GM23338 (cell line): ENCODE results near the gene DLL4. TPM values are rescaled to one million over a fixed set of nuclear protein-coding genes. Genes with fewer than 3 reads are reported as not detected.

Source experiments
- ATAC-seq: fragments of 200-7000 bp; cut with Tn5 transposase; 3 replicates; pipeline ENCODE4 v1.9.1; 2020
- DNase-seq: peaks from one replicate; pipeline ENCODE4 v3.0.0-alpha.2; 2015; ENCODE audit warnings: low spot score
- H2AFZ ChIP-seq: fragments of 200-600 bp; sonication (generic); 2 replicates; pipeline ENCODE4 v1.8.0; 2016; ENCODE audit warnings: antibody characterized with exemption, mild to moderate bottlenecking, moderate library complexity
- H3F3A ChIP-seq: fragments of 200-600 bp; sonication (generic); replicated peaks from 2 replicates; pipeline ENCODE4 v1.8.0; 2017; ENCODE audit warnings: antibody characterized with exemption, mixed run types, low read depth
- H3K27ac ChIP-seq: fragments of 200-600 bp; sonication (generic); 2 replicates; pipeline ENCODE4 v1.6.1; 2016; ENCODE audit warnings: low read depth
- H3K27me3 ChIP-seq: fragments of 200-600 bp; sonication (generic); 2 replicates; pipeline ENCODE4 v1.8.0; 2016; ENCODE audit warnings: mild to moderate bottlenecking, mixed run types, moderate library complexity; ENCODE audit not compliant: insufficient read depth
- H3K36me3 ChIP-seq: fragments of 200-600 bp; sonication (generic); 2 replicates; pipeline ENCODE4 v1.8.0; 2016; ENCODE audit warnings: mild to moderate bottlenecking; ENCODE audit not compliant: insufficient read depth
- H3K4me1 ChIP-seq: fragments of 200-600 bp; sonication (generic); 2 replicates; pipeline ENCODE4 v1.8.0; 2016; ENCODE audit warnings: mild to moderate bottlenecking, moderate library complexity; ENCODE audit not compliant: insufficient read depth
- H3K4me2 ChIP-seq: fragments of 200-600 bp; sonication (generic); 2 replicates; pipeline ENCODE4 v1.7.1; 2017; ENCODE audit warnings: mixed run types
- H3K4me3 ChIP-seq: fragments of 200-600 bp; sonication (generic); 2 replicates; pipeline ENCODE4 v1.6.1; 2016; ENCODE audit warnings: mixed run types
- H3K79me2 ChIP-seq: fragments of 200-600 bp; sonication (generic); replicated peaks from 2 replicates; pipeline ENCODE4 v1.8.0; 2017; ENCODE audit warnings: mild to moderate bottlenecking; ENCODE audit not compliant: insufficient read depth
- H3K9me2 ChIP-seq: fragments of 200-600 bp; sonication (generic); 2 replicates; pipeline ENCODE4 v1.8.0; 2017; ENCODE audit not compliant: insufficient read depth
- H4K20me1 ChIP-seq: fragments of 200-600 bp; sonication (generic); replicated peaks from 2 replicates; pipeline ENCODE4 v1.8.0; 2017; ENCODE audit warnings: mild to moderate bottlenecking; ENCODE audit not compliant: insufficient read depth
- H3K27ac Mint-ChIP-seq: 2 replicates; pipeline ENCODE4 v1.8.0; 2020; ENCODE audit warnings: inconsistent platforms, mild to moderate bottlenecking, moderate library complexity, mixed read lengths
- H3K27me3 Mint-ChIP-seq: 3 replicates; pipeline ENCODE4 v1.8.0; 2022; ENCODE audit warnings: low read depth, mild to moderate bottlenecking, moderate library complexity, mixed read lengths, inconsistent platforms; ENCODE audit not compliant: insufficient read depth, poor library complexity
- H3K36me3 Mint-ChIP-seq: 3 replicates; pipeline ENCODE4 v1.8.0; 2021; ENCODE audit warnings: low read depth, mild to moderate bottlenecking, inconsistent platforms, moderate library complexity, mixed read lengths
- H3K4me1 Mint-ChIP-seq: 3 replicates; pipeline ENCODE4 v1.8.0; 2020; ENCODE audit warnings: mild to moderate bottlenecking, inconsistent platforms, mixed read lengths
- H3K4me3 Mint-ChIP-seq: 3 replicates; pipeline ENCODE4 v1.8.0; 2021; ENCODE audit warnings: moderate library complexity, mild to moderate bottlenecking, inconsistent platforms, mixed read lengths
- H3K9me3 Mint-ChIP-seq: 3 replicates; pipeline ENCODE4 v1.8.0; 2020; ENCODE audit warnings: moderate library complexity, mild to moderate bottlenecking, inconsistent platforms, mixed read lengths
- CTCF ChIP-seq, 2 experiments: fragments of 200-600 bp in 1 of 2; sonication (generic) in 1 of 2; conservative IDR thresholded peaks; 2 replicates each; pipeline versions ENCODE4 v1.5.1 to v1.6.1; 2016 to 2017; ENCODE audit warnings: antibody characterized with exemption in 2 of 2, low read depth in 2 of 2, mild to moderate bottlenecking in 2 of 2, moderate library complexity in 1 of 2
- ETS1 ChIP-seq: IDR thresholded peaks from 2 replicates; pipeline ENCODE4 v1.6.1; 2016; ENCODE audit warnings: antibody characterized with exemption
- EZH2phosphoT487 ChIP-seq: fragments of 200-600 bp; sonication (generic); IDR thresholded peaks from one replicate; pipeline ENCODE4 v1.8.1; 2018; ENCODE audit warnings: antibody characterized with exemption; ENCODE audit not compliant: unreplicated experiment
- JUNB ChIP-seq: IDR thresholded peaks from one replicate; pipeline ENCODE4 v1.6.1; 2016; ENCODE audit warnings: antibody characterized with exemption; ENCODE audit not compliant: unreplicated experiment
- NANOG ChIP-seq: IDR thresholded peaks from 2 replicates; pipeline ENCODE4 v1.6.1; 2016; ENCODE audit warnings: antibody characterized with exemption, borderline replicate concordance
- POLR2AphosphoS5 ChIP-seq: IDR thresholded peaks from 2 replicates; pipeline ENCODE4 v1.6.1; 2016; ENCODE audit warnings: antibody characterized with exemption, low read depth
- STAT1 ChIP-seq: IDR thresholded peaks from one replicate; pipeline ENCODE4 v1.6.1; 2016; ENCODE audit warnings: antibody characterized with exemption; ENCODE audit not compliant: unreplicated experiment
- polyA plus RNA-seq: library from polyadenylated mRNA; unstranded; fragments of >200 nt; fragmentation: Nextera tagmentation; extraction: Ambion mirVana; gene quantifications from 2 replicates; pipeline ENCODE4 v1.2.1, GENCODE V29; 2016
- total RNA-seq: library from RNA; depleted of rRNA; stranded (reverse); fragments of >200 nt; shearing (Covaris generic); gene quantifications from 2 replicates; pipeline ENCODE4 v1.2.3, GENCODE V29; 2014

DLL4 gene
- total and polyA plus RNA-seq, 2 experiments from 2014 or later: 0.31 to 0.99 TPM

- peaks cover 12% of the 10 kb centered on the region for H3K79me2 ChIP-seq
- no peak for TF ChIP-seq ETS1
- no peak for TF ChIP-seq NANOG
- H3K4me1 Mint-ChIP-seq: peaks cover 9% of the 10 kb centered on the region
These were observed 38.0 kb upstream of the DLL4 start for GRCh38 chr15:40891138-40891537.

GRCh38 chr15:40891810-40892446 lies 37.2 kb upstream of the DLL4 start:
- H3F3A ChIP-seq: no peaks in the 10 kb centered on the region; the same call in 1 of the 2 replicates
- peaks cover 7% of the 10 kb centered on the region; the same call in 1 of the 2 replicates for H3K27me3 ChIP-seq
- no peak overlapping the region for H3K4me2 ChIP-seq
- DNase-seq (peak; percentile 80), ATAC-seq (peak; percentile 8)
- H3K4me3 Mint-ChIP-seq: no peak overlapping the region
- no peaks in the 10 kb centered on the region; the same call in 2 of the 3 replicates for H3K9me3 Mint-ChIP-seq
- no peak overlapping the region for H3K27ac ChIP-seq
- peaks cover 9% of the 10 kb centered on the region for H3K4me1 Mint-ChIP-seq
- H3K36me3 ChIP-seq: peaks cover 8% of the 10 kb centered on the region; the same call in 1 of the 2 replicates
- H3K79me2 ChIP-seq: peaks cover 17% of the 10 kb centered on the region
- peaks cover 19% of the 10 kb centered on the region for H3K27me3 Mint-ChIP-seq
- H3K27ac Mint-ChIP-seq: no peak overlapping the region
- H4K20me1 ChIP-seq: no peaks in the 10 kb centered on the region; the same call in 1 of the 2 replicates
- no peaks in the 10 kb centered on the region for H3K9me2 ChIP-seq
- no peak overlapping the region; the same call in 1 of the 2 replicates for H2AFZ ChIP-seq
- H3K36me3 Mint-ChIP-seq: peaks cover 17% of the 10 kb centered on the region
- 0 out of 2 replicates have a peak, but pooled peaks cover 4% of the 10 kb centered on the region for H3K4me1 ChIP-seq
- TF ChIP-seq POLR2AphosphoS5 (no peak), JUNB (no peak), EZH2phosphoT487 (no peak), CTCF (conservative IDR thresholded peaks at IDR 0.05; ENCODE audit: low read depth in 2 of 2) (peak; percentile 70 to 73), STAT1 (no peak), ETS1 (no peak)
- no peak overlapping the region for H3K4me3 ChIP-seq

More at GRCh38 chr15:40891138-40891537, 38.0 kb upstream of the DLL4 start:
- Mint-ChIP-seq H3K27me3 (peaks cover 19% of the 10 kb centered on the region), H3K4me3 (no peak overlapping the region), H3K27ac (no peak overlapping the region), H3K36me3 (peaks cover 9% of the 10 kb centered on the region; the same call in 2 of the 3 replicates), H3K9me3 (no peaks in the 10 kb centered on the region; the same call in 2 of the 3 replicates)
- no peak overlapping the region for H3K27ac ChIP-seq
- H3K27me3 ChIP-seq: peaks cover 7% of the 10 kb centered on the region; the same call in 1 of the 2 replicates
- no peaks in the 10 kb centered on the region; the same call in 1 of the 2 replicates for H4K20me1 ChIP-seq
- no peaks in the 10 kb centered on the region for H3K9me2 ChIP-seq
- no peak overlapping the region for H3K4me2 ChIP-seq
- DNase-seq: no peak
- no peak for ATAC-seq
- no peaks in the 10 kb centered on the region; the same call in 1 of the 2 replicates for H3F3A ChIP-seq
- peaks cover 1% of the 10 kb centered on the region; the same call in 1 of the 2 replicates for H3K36me3 ChIP-seq
- no peak overlapping the region for H2AFZ ChIP-seq
- H3K4me3 ChIP-seq: no peak overlapping the region
- H3K4me1 ChIP-seq: 0 out of 2 replicates have a peak, but pooled peaks cover 4% of the 10 kb centered on the region
